GM12878 (cell line): ENCODE results near the gene WAS.

Source experiments
- BCLAF1 ChIP-seq: fragments of 450-650 bp; IDR thresholded peaks from 2 replicates; pipeline ENCODE4 v1.6.1; 2017; ENCODE audit warnings: antibody characterized with exemption, mild to moderate bottlenecking, moderate library complexity
- CBX3 ChIP-seq: fragments of 200-600 bp; sonication (generic); IDR thresholded peaks from 2 replicates; pipeline ENCODE4 v1.6.1; 2016; ENCODE audit warnings: low read depth, borderline replicate concordance
- FOXM1 ChIP-seq: IDR thresholded peaks from 2 replicates; pipeline ENCODE4 v1.6.1; 2012; ENCODE audit warnings: low read depth, mild to moderate bottlenecking, inconsistent platforms, low read length, moderate library complexity
- GABPA ChIP-seq: IDR thresholded peaks from 2 replicates; pipeline ENCODE4 v1.6.1; 2014; ENCODE audit warnings: antibody characterized with exemption, low read depth, mild to moderate bottlenecking, inconsistent platforms
- MAX ChIP-seq: IDR thresholded peaks from 2 replicates; pipeline ENCODE4 v1.6.1; 2012; ENCODE audit warnings: low read depth, low read length, improper control_type of control experiment
- MYB ChIP-seq: fragments of 150-350 bp; IDR thresholded peaks from 2 replicates; pipeline ENCODE4 v1.6.1; 2014; ENCODE audit warnings: mild to moderate bottlenecking, low read depth, low read length, borderline replicate concordance
- POLR2A ChIP-seq: IDR thresholded peaks from 2 replicates; pipeline ENCODE4 v1.6.1; 2011; ENCODE audit warnings: low read depth, mild to moderate bottlenecking, low read length
- RAD21 ChIP-seq: IDR thresholded peaks from 2 replicates; pipeline ENCODE4 v1.6.1; 2011; ENCODE audit warnings: mild to moderate bottlenecking, low read depth, low read length, moderate library complexity; ENCODE audit not compliant: insufficient read depth
- USF1 ChIP-seq: IDR thresholded peaks from 2 replicates; pipeline ENCODE4 v1.6.1; 2011; ENCODE audit warnings: borderline replicate concordance, low read depth, mild to moderate bottlenecking, moderate library complexity, mixed read lengths, low read length; ENCODE audit not compliant: insufficient read depth; ENCODE audit errors: extremely low read length
- ZNF687 ChIP-seq: fragments of 450-650 bp; IDR thresholded peaks from 2 replicates; pipeline ENCODE4 v1.6.1; 2017; ENCODE audit warnings: mild to moderate bottlenecking, moderate library complexity

GRCh38 chrX:48649102-48649501 lies 34.5 kb upstream of the WAS start:
- TF ChIP-seq POLR2A: no peak
- TF ChIP-seq FOXM1: no peak
- no peak for TF ChIP-seq CBX3
- TF ChIP-seq RAD21: no peak
- no peak for TF ChIP-seq USF1
- no peak for TF ChIP-seq MAX
- TF ChIP-seq BCLAF1: no peak
- TF ChIP-seq GABPA: no peak
- no peak for TF ChIP-seq ZNF687
- TF ChIP-seq MYB: no peak
